HG02970 (cell line): ENCODE results near the gene GLO1.
"Not testable (repeated sequence)": the region's sequence is repeated elsewhere in the genome, so short reads cannot be mapped to it uniquely, and the experiment has no call there.

Source experiments
- ATAC-seq: cut with Tn5 transposase; IDR thresholded peaks from one replicate; pipeline ENCODE4 v1.9.1; 2021; ENCODE audit warnings: mild to moderate bottlenecking, moderate library complexity, moderate number of reproducible peaks; ENCODE audit not compliant: unreplicated experiment, low FRiP score

Gene GLO1

GRCh38 chr6:38708496-38708895 lies 5.6 kb upstream of the GLO1 start:
- no peak for ATAC-seq

GRCh38 chr6:38705924-38706323 lies 3.0 kb upstream of the GLO1 start:
- ATAC-seq, result no peak

- ATAC-seq, result no peak
Measured at GRCh38 chr6:38703949-38704590, 1.1 kb upstream of the GLO1 start.

- ATAC-seq, result no peak
Measured at GRCh38 chr6:38701551-38701950, 1.4 kb downstream of the GLO1 start.

- not testable (repeated sequence) for ATAC-seq
Measured at GRCh38 chr6:38699702-38700101, 3.2 kb downstream of the GLO1 start.

GRCh38 chr6:38697846-38698245 lies 5.1 kb downstream of the GLO1 start:
- ATAC-seq, result no peak

- ATAC-seq, result no peak
Measured at GRCh38 chr6:38696345-38696744, 6.6 kb downstream of the GLO1 start.

- ATAC-seq, result no peak
Measured at GRCh38 chr6:38695933-38696332, 7.0 kb downstream of the GLO1 start.

GRCh38 chr6:38695227-38695900 lies 7.6 kb downstream of the GLO1 start:
- ATAC-seq, result no peak

- no peak for ATAC-seq
Measured at GRCh38 chr6:38688579-38689087, 14.3 kb downstream of the GLO1 start.

- ATAC-seq, result no peak
Measured at GRCh38 chr6:38687549-38687948, 15.4 kb downstream of the GLO1 start.

GRCh38 chr6:38687043-38687353 lies 15.9 kb downstream of the GLO1 start:
- no peak for ATAC-seq

- ATAC-seq, result no peak
Measured at GRCh38 chr6:38686270-38687042, 16.5 kb downstream of the GLO1 start.

- ATAC-seq, result no peak
Measured at GRCh38 chr6:38684904-38685303, 18.0 kb downstream of the GLO1 start.

- no peak for ATAC-seq
Measured at GRCh38 chr6:38684237-38684636, 18.7 kb downstream of the GLO1 start.

- no peak for ATAC-seq
Measured at GRCh38 chr6:38681850-38682249, 21.1 kb downstream of the GLO1 start.

GRCh38 chr6:38679668-38680067 lies 23.3 kb downstream of the GLO1 start:
- no peak for ATAC-seq

- ATAC-seq, result no peak
Measured at GRCh38 chr6:38678178-38678760, 24.7 kb downstream of the GLO1 start.

GRCh38 chr6:38676974-38677544 lies 25.9 kb downstream of the GLO1 start:
- no peak for ATAC-seq

- no peak for ATAC-seq
Measured at GRCh38 chr6:38676236-38676973, 26.5 kb downstream of the GLO1 start.
